Activated T-helper 17 cell treated with anti-CD3 and anti-CD28 coated beads, Interleukin-2, amount 50 U/mL, for 72 hours (primary cell): Measurements from ENCODE around the gene PDGFC. TPM values are rescaled to one million over a fixed set of nuclear protein-coding genes. Genes with fewer than 3 reads are reported as not detected.

Experiments
- ATAC-seq: fragments of 150-1000 bp; cut with Tn5 transposase; replicated peaks from 2 replicates; pipeline ENCODE4 v1.10.0; 2021; ENCODE audit warnings: mild to moderate bottlenecking, moderate library complexity
- H3K27ac Mint-ChIP-seq: one replicate; pipeline ENCODE4 v1.8.0; 2022; ENCODE audit warnings: mixed read lengths
- H3K27me3 Mint-ChIP-seq: one replicate; pipeline ENCODE4 v1.8.0; 2022; ENCODE audit warnings: mixed read lengths
- H3K36me3 Mint-ChIP-seq: one replicate; pipeline ENCODE4 v1.8.0; 2022; ENCODE audit warnings: low read depth, mild to moderate bottlenecking, mixed read lengths
- H3K4me1 Mint-ChIP-seq: one replicate; pipeline ENCODE4 v1.8.0; 2022; ENCODE audit warnings: mixed read lengths
- H3K4me3 Mint-ChIP-seq: one replicate; pipeline ENCODE4 v1.8.0; 2022; ENCODE audit warnings: mild to moderate bottlenecking, mixed read lengths
- H3K9me3 Mint-ChIP-seq: one replicate; pipeline ENCODE4 v1.8.0; 2022; ENCODE audit warnings: mixed read lengths
- total RNA-seq, 2 donors: library from RNA; stranded (reverse); gene quantifications; one replicate each; pipeline ENCODE4 v1.2.3, GENCODE V29; 2022

Gene PDGFC
- total RNA-seq, 2 donors from 2014 or later = not detected

DNA sequence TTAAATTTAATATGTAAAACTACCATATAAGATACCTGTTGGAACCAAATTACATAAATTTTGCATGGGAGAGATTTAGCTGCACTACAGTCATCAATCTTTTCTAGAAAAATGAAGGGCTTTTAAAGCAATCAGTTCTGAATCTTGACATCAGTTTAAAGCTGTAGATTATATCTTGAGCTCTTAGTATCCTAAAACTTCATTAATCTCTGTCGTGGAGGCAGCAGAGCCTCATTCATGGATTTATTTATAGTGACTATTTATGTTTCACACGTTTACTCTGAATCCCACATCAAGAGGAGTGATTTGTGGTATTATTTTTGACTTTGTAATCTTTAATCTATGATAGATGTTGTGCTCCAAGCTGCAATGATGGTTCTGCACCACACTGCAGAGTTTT, 175.9 kb downstream of the PDGFC start:
- Mint-ChIP-seq H3K9me3 (no peaks in the 10 kb centered on the region), H3K36me3 (no peaks in the 10 kb centered on the region)

DNA sequence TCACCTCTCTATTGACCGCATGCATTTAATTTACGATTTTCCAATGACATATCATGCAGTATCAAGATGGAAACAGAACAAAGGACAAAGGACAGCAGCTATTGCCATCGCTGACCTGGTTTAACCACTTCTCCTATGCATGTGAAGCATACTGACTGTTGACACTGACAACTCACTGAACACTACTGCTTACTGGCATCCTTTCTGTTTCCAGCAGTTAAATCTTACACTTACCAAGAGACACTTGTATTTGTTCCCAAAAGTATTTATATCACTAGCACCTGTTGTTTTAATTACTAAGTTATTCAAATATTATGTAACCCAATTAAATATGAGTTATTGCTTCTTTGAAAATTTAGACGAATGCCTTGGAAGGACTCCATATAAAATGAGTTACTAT, 176.7 kb downstream of the PDGFC start:
- no peaks in the 10 kb centered on the region for H3K36me3 Mint-ChIP-seq
- H3K27ac Mint-ChIP-seq = no peak overlapping the region
- no peaks in the 10 kb centered on the region for H3K4me1 Mint-ChIP-seq
- no peak overlapping the region for H3K4me3 Mint-ChIP-seq
- no peaks in the 10 kb centered on the region for H3K9me3 Mint-ChIP-seq
- no peaks in the 10 kb centered on the region for H3K27me3 Mint-ChIP-seq
- ATAC-seq = no peak

More for the DNA sequence above, 175.9 kb downstream of the PDGFC start:
- ATAC-seq = no peak
- Mint-ChIP-seq H3K4me3 (no peak overlapping the region), H3K27ac (no peak overlapping the region), H3K4me1 (no peaks in the 10 kb centered on the region), H3K27me3 (no peaks in the 10 kb centered on the region)

DNA sequence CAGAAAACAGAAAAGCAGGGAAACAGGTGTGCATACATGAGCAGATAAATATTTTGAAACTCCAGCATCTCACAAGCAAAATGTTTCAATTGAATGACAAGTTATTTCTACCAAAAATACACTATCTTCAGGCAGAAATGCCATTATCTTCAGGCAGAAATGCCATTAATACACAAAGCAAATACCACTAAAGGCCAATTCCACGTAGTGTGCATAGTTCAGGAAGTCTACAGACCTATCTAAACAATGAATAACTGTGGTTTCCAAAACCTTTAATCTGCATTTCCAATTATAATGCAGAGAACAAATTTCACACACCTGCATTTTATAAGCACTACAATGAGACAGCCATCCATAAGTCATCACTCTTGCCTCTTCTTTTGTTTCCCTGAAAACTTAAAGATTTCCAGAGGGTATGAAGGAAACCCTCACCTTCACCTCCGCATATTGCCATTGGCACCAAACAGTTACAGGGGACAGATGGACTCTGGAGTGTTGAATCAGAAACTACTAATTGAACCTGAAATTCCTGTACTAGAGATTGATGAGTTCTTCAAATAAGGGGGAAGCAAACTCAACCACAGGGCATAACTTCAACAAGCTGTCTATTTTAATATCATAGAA, 179.0 kb downstream of the PDGFC start:
- H3K9me3 Mint-ChIP-seq = no peaks in the 10 kb centered on the region
- no peak for ATAC-seq
- H3K36me3 Mint-ChIP-seq = no peaks in the 10 kb centered on the region
- no peak overlapping the region for H3K4me3 Mint-ChIP-seq
- no peak overlapping the region for H3K27ac Mint-ChIP-seq
- H3K27me3 Mint-ChIP-seq = no peaks in the 10 kb centered on the region
- no peaks in the 10 kb centered on the region for H3K4me1 Mint-ChIP-seq

DNA sequence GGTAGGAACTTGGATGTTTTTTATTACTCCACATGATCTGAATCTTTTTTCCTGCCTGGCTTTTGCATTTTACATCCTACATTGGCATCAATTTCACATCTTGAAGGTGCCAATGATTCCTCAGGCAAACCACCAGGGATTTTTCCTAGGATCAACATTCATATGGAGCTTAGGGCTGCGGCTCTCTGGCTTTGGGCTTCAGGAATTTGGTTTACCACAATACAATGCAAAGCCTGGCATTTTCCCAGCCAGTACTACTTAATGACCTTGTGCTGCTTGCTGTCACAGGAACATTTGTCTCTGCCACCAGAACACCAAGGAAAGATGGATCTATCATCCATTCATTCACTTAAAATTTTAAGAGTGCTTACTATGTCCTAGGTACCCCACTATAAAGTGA, 180.7 kb downstream of the PDGFC start:
- no peaks in the 10 kb centered on the region for H3K36me3 Mint-ChIP-seq
- H3K27ac Mint-ChIP-seq = no peak overlapping the region
- H3K27me3 Mint-ChIP-seq = no peaks in the 10 kb centered on the region
- no peak for ATAC-seq
- H3K9me3 Mint-ChIP-seq = no peaks in the 10 kb centered on the region
- H3K4me1 Mint-ChIP-seq = no peaks in the 10 kb centered on the region
- H3K4me3 Mint-ChIP-seq = no peak overlapping the region

DNA sequence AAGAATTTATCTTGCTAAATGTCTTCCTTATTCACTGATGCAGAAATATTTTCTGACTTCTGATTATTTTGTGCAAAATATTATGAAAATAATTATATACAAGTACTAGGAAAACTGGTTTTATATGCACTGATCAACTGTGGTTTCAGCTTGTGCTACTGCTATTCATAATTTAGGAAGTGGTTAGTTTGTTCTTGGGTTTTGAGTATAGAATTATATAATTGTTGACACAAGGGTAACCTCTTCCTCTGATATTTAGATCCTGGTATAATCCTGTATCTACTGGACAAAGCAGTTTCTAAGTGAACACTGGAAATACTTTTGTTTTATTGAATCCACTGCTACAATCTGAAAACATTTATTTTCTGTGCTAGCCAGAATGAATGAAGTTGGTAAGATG, 182.8 kb downstream of the PDGFC start:
- no peak for ATAC-seq
- Mint-ChIP-seq H3K4me1 (no peaks in the 10 kb centered on the region), H3K9me3 (peaks cover 7% of the 10 kb centered on the region), H3K4me3 (no peak overlapping the region), H3K36me3 (no peaks in the 10 kb centered on the region), H3K27me3 (no peaks in the 10 kb centered on the region), H3K27ac (no peak overlapping the region)

DNA sequence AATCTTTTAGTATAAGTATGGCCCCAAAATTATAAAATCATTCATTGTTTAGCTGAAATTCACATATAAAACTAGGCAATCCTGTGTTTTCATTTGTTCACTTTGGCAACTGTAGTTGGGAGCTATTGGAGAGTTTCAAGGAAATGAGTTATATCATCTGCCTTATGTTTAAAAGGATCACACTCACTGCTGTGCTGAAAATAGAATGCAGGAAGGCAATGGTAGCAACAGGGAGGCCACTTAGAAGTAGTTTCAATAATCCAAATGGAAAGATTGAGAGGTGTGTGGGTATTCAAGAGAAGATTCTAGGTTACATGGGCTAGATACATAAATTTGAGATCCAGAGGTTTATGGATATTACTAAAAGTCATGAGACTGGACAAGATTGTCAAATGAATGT, 184.9 kb downstream of the PDGFC start:
- Mint-ChIP-seq H3K4me1 (no peaks in the 10 kb centered on the region), H3K27me3 (no peaks in the 10 kb centered on the region), H3K36me3 (no peaks in the 10 kb centered on the region), H3K4me3 (no peak overlapping the region), H3K27ac (no peak overlapping the region), H3K9me3 (peaks cover 9% of the 10 kb centered on the region)
- ATAC-seq = no peak

DNA sequence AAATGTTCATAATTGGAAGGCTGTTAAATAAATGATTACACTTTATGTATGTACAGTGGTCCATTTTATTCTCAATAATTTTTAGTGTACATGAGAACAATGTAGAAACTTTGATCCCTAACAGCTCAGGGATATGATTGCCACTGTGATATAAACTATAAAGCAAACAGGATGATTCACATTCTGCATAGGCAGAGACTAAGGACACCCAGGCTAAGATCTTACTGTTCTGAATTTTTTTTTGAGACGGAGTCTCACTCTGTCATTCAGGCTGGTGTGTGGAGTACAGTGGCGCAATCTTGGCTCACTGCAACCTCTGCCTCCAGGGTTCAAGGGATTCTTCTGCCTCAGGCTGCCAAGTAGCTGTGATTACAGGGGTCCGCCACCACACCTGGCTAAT, 186.6 kb downstream of the PDGFC start:
- Mint-ChIP-seq H3K9me3 (peaks cover 13% of the 10 kb centered on the region), H3K27me3 (no peaks in the 10 kb centered on the region), H3K27ac (no peak overlapping the region), H3K36me3 (no peaks in the 10 kb centered on the region), H3K4me1 (no peaks in the 10 kb centered on the region), H3K4me3 (no peak overlapping the region)
- no peak for ATAC-seq

DNA sequence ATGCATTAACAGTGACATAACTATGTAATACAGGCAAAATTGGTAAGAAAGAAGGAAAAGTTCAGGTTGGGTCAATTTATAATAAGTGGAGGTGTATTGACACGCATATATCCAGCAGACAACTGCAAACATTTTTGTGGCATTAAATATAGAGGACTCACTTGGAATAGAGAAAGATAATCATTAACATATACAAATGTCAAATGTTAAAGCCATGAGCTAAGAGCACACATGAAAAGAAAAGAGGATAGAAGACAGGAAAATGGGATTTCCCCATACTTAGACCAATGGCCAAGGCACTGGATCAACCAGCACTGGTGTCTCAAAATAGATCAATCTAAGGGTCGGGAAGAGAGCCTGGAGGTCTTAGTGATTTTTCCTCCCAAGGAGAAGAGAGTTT, 187.6 kb downstream of the PDGFC start:
- no peak overlapping the region for H3K4me3 Mint-ChIP-seq
- H3K27me3 Mint-ChIP-seq = no peaks in the 10 kb centered on the region
- H3K27ac Mint-ChIP-seq = no peak overlapping the region
- no peak for ATAC-seq
- no peaks in the 10 kb centered on the region for H3K4me1 Mint-ChIP-seq
- no peaks in the 10 kb centered on the region for H3K36me3 Mint-ChIP-seq
- H3K9me3 Mint-ChIP-seq = peaks cover 16% of the 10 kb centered on the region

DNA sequence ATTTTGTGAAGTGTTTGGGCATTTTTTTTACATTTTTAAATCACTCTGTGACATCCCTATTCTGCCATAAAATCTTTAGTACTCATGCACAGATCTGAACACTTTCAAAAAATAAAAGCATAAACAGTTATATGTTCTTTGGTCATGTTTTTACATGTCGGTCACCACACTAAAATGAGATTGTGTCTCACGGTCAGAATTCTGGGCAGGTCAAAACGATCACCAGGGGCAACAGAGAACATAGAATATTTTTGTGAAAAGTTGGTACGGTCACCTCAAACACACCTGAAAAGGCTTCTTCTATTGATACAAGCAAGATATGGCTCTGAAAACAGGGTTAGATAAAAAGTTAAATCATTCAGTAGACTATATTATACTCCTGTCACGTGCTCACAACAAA, 189.1 kb downstream of the PDGFC start:
- Mint-ChIP-seq H3K4me1 (no peaks in the 10 kb centered on the region), H3K27me3 (no peaks in the 10 kb centered on the region), H3K9me3 (peaks cover 16% of the 10 kb centered on the region), H3K36me3 (no peaks in the 10 kb centered on the region), H3K4me3 (no peak overlapping the region), H3K27ac (no peak overlapping the region)
- ATAC-seq = no peak

DNA sequence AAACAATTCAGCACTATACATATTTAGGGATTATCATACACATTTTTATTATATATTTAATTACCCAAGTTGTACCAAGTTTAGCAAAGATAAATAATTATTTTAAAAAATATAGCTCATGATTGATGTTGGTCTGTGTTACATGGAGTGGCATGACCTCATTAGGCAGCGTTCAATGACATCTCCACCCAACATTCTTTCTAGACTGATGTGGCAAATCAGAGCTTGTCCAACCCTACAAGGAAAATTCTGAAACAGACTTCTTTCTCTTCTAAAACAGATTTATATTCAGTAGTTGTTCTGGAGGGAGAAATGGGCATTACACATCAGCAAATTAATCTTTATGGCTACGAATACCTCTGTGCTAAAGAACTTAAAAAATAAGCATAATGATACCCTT, 189.7 kb downstream of the PDGFC start:
- no peak for ATAC-seq
- Mint-ChIP-seq H3K27ac (no peak overlapping the region), H3K9me3 (peaks cover 16% of the 10 kb centered on the region), H3K36me3 (no peaks in the 10 kb centered on the region), H3K4me1 (no peaks in the 10 kb centered on the region), H3K4me3 (no peak overlapping the region), H3K27me3 (no peaks in the 10 kb centered on the region)

DNA sequence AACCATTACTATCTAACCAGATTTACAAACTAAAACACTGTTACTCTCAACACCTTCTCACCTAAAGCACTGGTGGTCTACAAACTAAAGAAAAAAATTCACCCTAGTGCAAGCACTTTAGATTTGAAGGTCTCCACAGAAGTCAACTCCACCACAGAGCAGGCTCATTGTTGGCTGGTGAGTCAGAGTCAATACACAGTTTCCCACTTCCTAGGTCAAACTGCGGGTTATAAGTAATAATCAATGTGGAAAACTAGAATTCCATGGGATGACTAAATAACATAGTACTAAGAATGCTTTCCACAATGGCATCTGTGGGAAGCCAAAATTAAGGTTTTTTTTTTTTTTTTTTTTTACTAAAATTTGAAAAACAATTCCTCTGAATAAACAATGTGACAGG, 191.8 kb downstream of the PDGFC start:
- Mint-ChIP-seq H3K9me3 (peaks cover 16% of the 10 kb centered on the region), H3K4me3 (no peak overlapping the region), H3K4me1 (no peaks in the 10 kb centered on the region), H3K27me3 (no peaks in the 10 kb centered on the region), H3K27ac (no peak overlapping the region), H3K36me3 (no peaks in the 10 kb centered on the region)
- ATAC-seq = no peak

DNA sequence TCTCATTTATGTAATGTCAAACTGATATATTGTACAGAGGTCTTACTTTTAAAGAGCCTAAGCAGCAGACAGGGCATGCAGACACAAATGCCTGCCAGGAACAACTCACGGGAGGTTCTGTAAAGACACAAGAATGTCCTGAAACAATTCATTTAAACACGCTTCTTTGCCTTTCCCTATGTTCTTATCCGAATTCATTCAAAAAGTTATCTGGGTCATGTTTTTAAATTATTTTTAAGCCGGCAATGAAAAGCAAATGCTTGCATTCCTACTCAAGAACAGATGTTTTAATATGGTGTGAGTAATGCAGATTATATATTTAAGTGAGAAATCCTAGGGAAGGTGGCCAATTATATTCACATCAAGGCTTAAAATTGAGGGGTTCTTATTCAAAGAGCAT, 192.6 kb downstream of the PDGFC start:
- H3K27ac Mint-ChIP-seq = no peak overlapping the region
- H3K9me3 Mint-ChIP-seq = peaks cover 14% of the 10 kb centered on the region
- no peak for ATAC-seq
- H3K4me3 Mint-ChIP-seq = no peak overlapping the region
- H3K4me1 Mint-ChIP-seq = no peaks in the 10 kb centered on the region
- no peaks in the 10 kb centered on the region for H3K27me3 Mint-ChIP-seq
- no peaks in the 10 kb centered on the region for H3K36me3 Mint-ChIP-seq

DNA sequence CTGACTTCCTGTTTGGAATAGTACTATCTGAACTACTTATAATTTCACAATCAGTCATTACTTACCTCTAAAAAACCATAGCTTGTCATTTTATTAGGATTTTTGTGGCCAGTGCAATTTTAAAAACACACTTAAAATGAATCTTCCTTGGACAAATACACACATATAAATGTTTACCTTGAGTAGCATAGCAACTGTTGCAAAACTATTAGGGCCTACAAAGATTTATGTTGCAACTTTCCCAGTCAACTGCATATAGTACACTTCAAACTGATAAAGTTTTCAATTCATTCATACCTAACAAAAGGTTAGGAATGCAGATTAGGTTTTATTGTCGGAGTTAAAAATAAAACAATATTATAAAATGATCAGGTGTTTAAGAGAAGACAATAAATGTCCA, 193.0 kb downstream of the PDGFC start:
- Mint-ChIP-seq H3K4me3 (no peak overlapping the region), H3K9me3 (peaks cover 11% of the 10 kb centered on the region), H3K4me1 (no peaks in the 10 kb centered on the region), H3K27me3 (no peaks in the 10 kb centered on the region), H3K36me3 (no peaks in the 10 kb centered on the region), H3K27ac (no peak overlapping the region)
- ATAC-seq = no peak

DNA sequence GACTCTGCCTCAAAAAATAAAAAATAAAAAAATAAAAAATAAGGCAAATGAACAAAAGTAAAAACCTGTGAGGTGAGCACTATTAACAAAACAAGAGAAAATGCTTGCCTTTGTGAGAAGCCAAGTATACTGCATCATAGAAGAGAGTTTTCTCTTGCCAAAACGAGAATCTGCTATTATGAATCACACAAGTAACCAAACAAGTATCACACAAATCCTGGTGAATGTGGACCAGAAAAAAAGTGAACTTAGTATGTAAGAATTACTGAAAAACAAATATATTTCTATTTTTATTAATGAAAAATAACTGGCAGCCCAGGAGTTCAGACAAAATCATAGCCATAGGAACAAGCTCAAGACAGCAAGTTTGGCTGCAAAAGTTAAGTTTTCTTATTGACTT, 193.5 kb downstream of the PDGFC start:
- no peak overlapping the region for H3K27ac Mint-ChIP-seq
- no peaks in the 10 kb centered on the region for H3K4me1 Mint-ChIP-seq
- H3K9me3 Mint-ChIP-seq = peaks cover 11% of the 10 kb centered on the region
- H3K27me3 Mint-ChIP-seq = no peaks in the 10 kb centered on the region
- H3K36me3 Mint-ChIP-seq = no peaks in the 10 kb centered on the region
- H3K4me3 Mint-ChIP-seq = no peak overlapping the region
- no peak for ATAC-seq

DNA sequence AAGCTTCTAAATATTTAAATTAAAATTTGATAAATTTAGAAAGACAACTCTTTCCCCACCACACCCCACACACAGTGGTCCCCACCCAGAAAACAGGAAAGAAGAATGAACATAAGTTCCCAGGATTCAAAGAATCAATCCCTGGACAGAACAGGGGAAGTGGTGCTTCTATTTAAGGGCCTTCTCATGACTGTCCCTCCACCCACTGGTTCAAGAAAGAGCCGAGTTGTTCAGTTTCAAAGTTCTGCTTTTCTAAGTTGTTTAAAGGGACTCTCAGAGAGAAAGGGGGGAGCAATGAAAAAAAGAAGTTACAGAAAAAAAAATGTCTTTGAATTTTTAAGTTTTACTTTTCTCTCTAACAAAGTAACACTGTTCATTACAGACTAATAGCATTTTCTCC, 195.8 kb downstream of the PDGFC start:
- H3K36me3 Mint-ChIP-seq = no peaks in the 10 kb centered on the region

DNA sequence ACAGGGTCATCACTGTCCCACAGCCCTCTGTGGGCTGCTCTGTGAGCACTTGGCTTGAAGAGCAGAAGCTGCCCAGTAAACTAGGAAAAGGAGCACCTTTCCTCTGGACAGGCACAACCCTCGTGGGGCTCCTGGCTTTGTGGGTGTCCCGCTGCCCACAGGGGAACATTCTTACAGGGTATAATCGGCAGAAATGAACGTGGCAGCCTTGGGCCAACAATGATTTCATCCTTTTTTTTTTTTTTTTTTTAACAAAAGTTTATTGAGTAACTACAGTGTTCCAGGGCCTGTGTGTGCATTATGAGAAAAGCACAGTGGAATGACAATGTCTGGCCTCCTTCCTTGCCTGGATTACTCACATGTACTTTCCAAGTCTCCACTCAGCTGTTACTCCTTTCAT, 197.2 kb downstream of the PDGFC start:
- Mint-ChIP-seq H3K27me3 (no peaks in the 10 kb centered on the region), H3K9me3 (peaks cover 7% of the 10 kb centered on the region), H3K4me1 (no peaks in the 10 kb centered on the region), H3K36me3 (no peaks in the 10 kb centered on the region), H3K4me3 (no peak overlapping the region), H3K27ac (no peak overlapping the region)
- ATAC-seq = no peak

More for the DNA sequence above, 195.8 kb downstream of the PDGFC start:
- Mint-ChIP-seq H3K4me1 (no peaks in the 10 kb centered on the region), H3K9me3 (peaks cover 8% of the 10 kb centered on the region), H3K4me3 (no peak overlapping the region), H3K27me3 (no peaks in the 10 kb centered on the region), H3K27ac (no peak overlapping the region)
- ATAC-seq = no peak
